MM.1S (cell line): ENCODE results near the gene GNAI2.

Experiments
- DNase-seq: peaks from one replicate; pipeline ENCODE4 v3.0.0-alpha.2; 2015
- H2AFZ ChIP-seq: fragments of 300-600 bp; sonication (generic); 2 replicates; pipeline ENCODE4 v1.6.0; 2016; ENCODE audit warnings: antibody characterized with exemption, low read length
- H3F3A ChIP-seq: fragments of 300-600 bp; sonication (generic); 2 replicates; pipeline ENCODE4 v1.6.1; 2016; ENCODE audit warnings: mild to moderate bottlenecking, antibody characterized with exemption, low read length, moderate library complexity, mixed read lengths; ENCODE audit not compliant: insufficient read depth
- H3K27ac ChIP-seq: fragments of 300-600 bp; sonication (generic); 2 replicates; pipeline ENCODE4 v1.5.1; 2016; ENCODE audit warnings: mild to moderate bottlenecking, low read length
- H3K27me3 ChIP-seq: fragments of 300-600 bp; sonication (generic); replicated peaks from 2 replicates; pipeline ENCODE4 v1.6.0; 2016; ENCODE audit warnings: low read length; ENCODE audit not compliant: insufficient read depth
- H3K36me3 ChIP-seq: fragments of 300-600 bp; sonication (generic); replicated peaks from 2 replicates; pipeline ENCODE4 v1.6.1; 2016; ENCODE audit warnings: mild to moderate bottlenecking, low read length, mixed read lengths; ENCODE audit not compliant: insufficient read depth
- H3K4me1 ChIP-seq: fragments of 300-600 bp; sonication (generic); 2 replicates; pipeline ENCODE4 v1.6.1; 2016; ENCODE audit warnings: low read length, mixed read lengths
- H3K4me2 ChIP-seq: fragments of 300-600 bp; sonication (generic); 2 replicates; pipeline ENCODE4 v1.6.0; 2016; ENCODE audit warnings: low read depth, low read length
- H3K4me3 ChIP-seq: fragments of 300-600 bp; sonication (generic); 2 replicates; pipeline ENCODE4 v1.5.1; 2016; ENCODE audit warnings: low read length, mixed read lengths
- H3K79me2 ChIP-seq: fragments of 300-600 bp; sonication (generic); 2 replicates; pipeline ENCODE4 v1.6.1; 2016; ENCODE audit warnings: mixed run types, low read length, mixed read lengths
- H3K9ac ChIP-seq: fragments of 300-600 bp; sonication (generic); 2 replicates; pipeline ENCODE4 v1.6.1; 2016; ENCODE audit warnings: low read length, mixed read lengths
- H3K9me2 ChIP-seq: fragments of 300-600 bp; sonication (generic); replicated peaks from 2 replicates; pipeline ENCODE4 v1.6.1; 2016; ENCODE audit warnings: mild to moderate bottlenecking, low read length, mixed read lengths; ENCODE audit not compliant: insufficient read depth
- H3K9me3 ChIP-seq: fragments of 300-600 bp; sonication (generic); replicated peaks from 2 replicates; pipeline ENCODE4 v1.6.1; 2016; ENCODE audit warnings: mild to moderate bottlenecking, low read length, mixed read lengths; ENCODE audit not compliant: insufficient read depth
- H4K20me1 ChIP-seq: fragments of 300-600 bp; sonication (generic); 2 replicates; pipeline ENCODE4 v1.6.1; 2016; ENCODE audit warnings: mild to moderate bottlenecking, low read length, moderate library complexity, mixed read lengths; ENCODE audit not compliant: insufficient read depth
- EZH2 ChIP-seq: fragments of 300-600 bp; sonication (generic); optimal IDR thresholded peaks from 2 replicates; pipeline ENCODE3; 2017; ENCODE audit warnings: low read depth, mild to moderate bottlenecking, antibody characterized with exemption, low read length, mixed read lengths
- EZH2phosphoT487 ChIP-seq: fragments of 300-600 bp; sonication (generic); IDR thresholded peaks from 2 replicates; pipeline ENCODE4 v1.6.1; 2018; ENCODE audit warnings: antibody characterized with exemption, low read length
- TF ChIP-seq, protein P1 (sequence below): fragments of 300-600 bp; sonication (generic); IDR thresholded peaks from 2 replicates; pipeline ENCODE4 v1.5.1; 2016; ENCODE audit warnings: antibody characterized with exemption, low read length, mixed read lengths

GNAI2 gene

DNA sequence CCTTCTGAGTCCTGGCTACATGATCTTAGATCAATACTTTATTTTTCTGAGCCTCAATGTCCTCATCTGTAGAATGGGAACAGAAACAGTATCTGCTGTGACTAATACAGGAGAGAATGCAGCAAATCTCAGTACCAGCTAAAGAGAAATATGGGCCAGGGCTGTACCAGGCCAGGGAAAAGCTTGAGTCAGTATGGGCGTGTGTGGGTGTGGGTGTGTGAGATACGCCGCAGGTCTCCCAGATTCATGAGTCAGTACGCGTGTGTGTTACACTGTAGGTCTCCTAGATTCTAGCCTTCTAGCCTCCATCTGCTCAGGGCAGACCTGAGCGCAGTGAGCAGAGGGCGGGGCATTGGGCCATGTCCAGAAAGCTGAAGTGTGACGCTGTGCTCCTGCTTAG, 15.2 kb downstream of the GNAI2 start:
- Histone ChIP-seq H3K9me2 (no peaks in the 10 kb centered on the region), H3K27me3 (no peaks in the 10 kb centered on the region), H3K4me2 (no peak overlapping the region), H3K9me3 (no peaks in the 10 kb centered on the region), H3K4me1 (peaks cover 13% of the 10 kb centered on the region), H3K4me3 (no peak overlapping the region), H3K9ac (no peak overlapping the region), H3K79me2 (peaks cover 59% of the 10 kb centered on the region), H4K20me1 (peaks cover 9% of the 10 kb centered on the region; the same call in 1 of the 2 replicates), H3F3A (peaks cover 11% of the 10 kb centered on the region), H3K27ac (no peak overlapping the region), H2AFZ (no peak overlapping the region), H3K36me3 (no peaks in the 10 kb centered on the region)
- TF ChIP-seq, protein P1, sequence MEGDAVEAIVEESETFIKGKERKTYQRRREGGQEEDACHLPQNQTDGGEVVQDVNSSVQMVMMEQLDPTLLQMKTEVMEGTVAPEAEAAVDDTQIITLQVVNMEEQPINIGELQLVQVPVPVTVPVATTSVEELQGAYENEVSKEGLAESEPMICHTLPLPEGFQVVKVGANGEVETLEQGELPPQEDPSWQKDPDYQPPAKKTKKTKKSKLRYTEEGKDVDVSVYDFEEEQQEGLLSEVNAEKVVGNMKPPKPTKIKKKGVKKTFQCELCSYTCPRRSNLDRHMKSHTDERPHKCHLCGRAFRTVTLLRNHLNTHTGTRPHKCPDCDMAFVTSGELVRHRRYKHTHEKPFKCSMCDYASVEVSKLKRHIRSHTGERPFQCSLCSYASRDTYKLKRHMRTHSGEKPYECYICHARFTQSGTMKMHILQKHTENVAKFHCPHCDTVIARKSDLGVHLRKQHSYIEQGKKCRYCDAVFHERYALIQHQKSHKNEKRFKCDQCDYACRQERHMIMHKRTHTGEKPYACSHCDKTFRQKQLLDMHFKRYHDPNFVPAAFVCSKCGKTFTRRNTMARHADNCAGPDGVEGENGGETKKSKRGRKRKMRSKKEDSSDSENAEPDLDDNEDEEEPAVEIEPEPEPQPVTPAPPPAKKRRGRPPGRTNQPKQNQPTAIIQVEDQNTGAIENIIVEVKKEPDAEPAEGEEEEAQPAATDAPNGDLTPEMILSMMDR: no peak
- no peak for TF ChIP-seq EZH2phosphoT487
- no peak for TF ChIP-seq EZH2
- DNase-seq: no peak

- H3K27ac ChIP-seq: no peak overlapping the region
- no peak for DNase-seq
- H3K4me2 ChIP-seq: no peak overlapping the region
Observed at GRCh38 chr3:50254577-50255250, 18.7 kb downstream of the GNAI2 start.

DNA sequence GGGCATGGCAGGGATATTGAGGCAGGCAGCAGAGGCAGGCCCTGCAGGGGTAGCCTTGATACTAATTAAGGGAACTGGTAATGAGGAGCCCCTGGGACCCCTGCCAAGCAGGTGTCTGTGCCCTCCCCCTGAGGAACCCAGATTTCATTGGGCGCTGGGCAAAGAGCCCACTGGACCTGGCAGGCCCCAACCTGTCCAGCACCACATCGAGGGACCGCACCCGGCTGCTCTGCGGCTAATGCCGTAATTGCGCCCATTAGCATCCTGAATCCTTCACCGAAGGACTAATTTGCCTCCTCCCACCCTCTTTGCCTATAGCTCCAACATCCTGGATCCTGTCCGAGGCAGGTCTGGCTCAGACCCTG, 19.2 kb downstream of the GNAI2 start:
- no peak overlapping the region for H3K4me3 ChIP-seq

More at GRCh38 chr3:50254577-50255250, 18.7 kb downstream of the GNAI2 start:
- Histone ChIP-seq H3K4me3 (no peak overlapping the region), H3K9me3 (no peaks in the 10 kb centered on the region), H3K36me3 (peaks cover 8% of the 10 kb centered on the region), H2AFZ (no peak overlapping the region), H3K27me3 (no peaks in the 10 kb centered on the region), H3K9ac (no peak overlapping the region), H4K20me1 (peaks cover 7% of the 10 kb centered on the region; the same call in 1 of the 2 replicates), H3K9me2 (no peaks in the 10 kb centered on the region), H3K79me2 (peaks cover 24% of the 10 kb centered on the region), H3F3A (0 out of 2 replicates have a peak, but pooled peaks cover 6% of the 10 kb centered on the region), H3K4me1 (no peaks in the 10 kb centered on the region)
- TF ChIP-seq, protein P1: no peak
- TF ChIP-seq EZH2 (no peak), EZH2phosphoT487 (no peak)

More for the DNA sequence above, 19.2 kb downstream of the GNAI2 start:
- peaks cover 19% of the 10 kb centered on the region for H3K79me2 ChIP-seq
- H3K27me3 ChIP-seq: no peaks in the 10 kb centered on the region
- H3K9me2 ChIP-seq: no peaks in the 10 kb centered on the region
- no peaks in the 10 kb centered on the region for H3K9me3 ChIP-seq
- TF ChIP-seq EZH2: no peak
- TF ChIP-seq, protein P1: no peak
- TF ChIP-seq EZH2phosphoT487: no peak
- no peak overlapping the region for H3K27ac ChIP-seq
- DNase-seq: no peak
- H2AFZ ChIP-seq: no peak overlapping the region
- H4K20me1 ChIP-seq: peaks cover 2% of the 10 kb centered on the region; the same call in 1 of the 2 replicates
- H3K4me1 ChIP-seq: no peaks in the 10 kb centered on the region
- 0 out of 2 replicates have a peak, but pooled peaks cover 6% of the 10 kb centered on the region for H3F3A ChIP-seq
- peaks cover 8% of the 10 kb centered on the region for H3K36me3 ChIP-seq
- no peak overlapping the region for H3K4me2 ChIP-seq
- H3K9ac ChIP-seq: no peak overlapping the region
